HTERT RPE-1 (cell line): ENCODE data around the gene PGAM2.

Source experiments
- in situ Hi-C: fragments of 300-500 bp; cut with MboI; formaldehyde crosslinking; loops from 4 replicates; pipeline ENCODE4 v1.14.3; 2020; ENCODE audit warnings: low sequenced_read_pairs

Gene PGAM2

DNA sequence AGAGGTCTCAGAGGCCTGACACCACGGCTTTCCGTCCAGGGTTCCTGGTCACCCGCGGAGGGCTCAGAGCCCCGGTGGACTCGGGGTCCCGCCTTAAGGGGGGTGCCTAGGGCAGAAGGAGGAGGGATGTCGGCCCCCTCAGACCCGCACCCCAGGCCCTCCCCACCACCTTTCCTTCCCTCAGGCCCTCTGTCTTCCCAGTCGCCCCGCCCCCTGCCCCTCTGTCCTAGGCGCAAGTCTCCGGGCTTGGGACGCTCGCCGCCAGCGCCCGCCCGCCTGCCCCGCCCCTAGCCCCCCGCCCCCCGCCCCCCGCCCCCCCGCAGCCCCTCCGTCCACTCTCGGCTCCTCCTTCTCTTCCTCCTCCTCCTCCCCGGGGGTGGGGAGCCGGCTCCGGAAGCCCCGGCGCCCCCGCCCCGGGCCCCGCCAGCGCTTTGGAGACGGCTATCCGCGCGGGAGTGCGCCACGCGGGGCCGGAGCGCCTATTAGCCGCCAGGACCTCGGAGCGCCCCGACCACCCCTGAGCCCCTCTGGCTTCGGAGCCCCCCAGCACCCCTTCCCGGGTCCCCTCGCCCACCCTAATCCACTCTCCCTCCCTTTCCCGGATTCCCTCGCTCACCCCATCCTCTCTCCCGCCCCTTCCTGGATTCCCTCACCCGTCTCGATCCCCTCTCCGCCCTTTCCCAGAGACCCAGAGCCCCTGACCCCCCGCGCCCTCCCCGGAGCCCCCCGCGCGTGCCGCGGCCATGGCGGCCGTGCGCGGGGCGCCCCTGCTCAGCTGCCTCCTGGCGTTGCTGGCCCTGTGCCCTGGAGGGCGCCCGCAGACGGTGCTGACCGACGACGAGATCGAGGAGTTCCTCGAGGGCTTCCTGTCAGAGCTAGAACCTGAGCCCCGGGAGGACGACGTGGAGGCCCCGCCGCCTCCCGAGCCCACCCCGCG, 38.8 kb upstream of the PGAM2 start, which contains the start of gene AEBP1:
TSS of gene AEBP1 (plus strand) at position 423 of the 937 bp plus-strand sequence. CDS start at position 744, 321 bp downstream.
- in situ Hi-C loops: no loop called here

DNA sequence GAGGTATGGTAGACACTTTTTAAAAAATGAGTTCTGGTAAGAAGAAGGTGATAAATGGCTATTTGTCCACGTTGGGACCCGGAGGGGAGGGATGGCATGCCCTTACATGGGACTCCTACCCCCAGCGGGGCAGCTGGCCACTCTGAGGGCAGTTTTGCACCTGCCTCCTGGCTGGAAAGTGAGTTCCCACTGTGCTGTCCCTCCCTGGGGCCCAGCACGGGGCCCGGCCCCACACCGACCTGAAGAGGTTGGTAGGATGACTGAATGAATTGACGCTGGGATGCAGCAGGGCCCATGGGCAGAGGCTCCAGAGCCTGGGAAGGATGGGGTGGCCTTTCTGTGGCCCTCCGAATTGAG, 38.2 kb upstream of the PGAM2 start:
- in situ Hi-C loops: no loop called here

GRCh38 chr7:44102846-44103565, 37.6 kb upstream of the PGAM2 start:
- in situ Hi-C loops: no loop called here

- in situ Hi-C loops: no loop called here
Measured at GRCh38 chr7:44101966-44102845, 36.8 kb upstream of the PGAM2 start.

DNA sequence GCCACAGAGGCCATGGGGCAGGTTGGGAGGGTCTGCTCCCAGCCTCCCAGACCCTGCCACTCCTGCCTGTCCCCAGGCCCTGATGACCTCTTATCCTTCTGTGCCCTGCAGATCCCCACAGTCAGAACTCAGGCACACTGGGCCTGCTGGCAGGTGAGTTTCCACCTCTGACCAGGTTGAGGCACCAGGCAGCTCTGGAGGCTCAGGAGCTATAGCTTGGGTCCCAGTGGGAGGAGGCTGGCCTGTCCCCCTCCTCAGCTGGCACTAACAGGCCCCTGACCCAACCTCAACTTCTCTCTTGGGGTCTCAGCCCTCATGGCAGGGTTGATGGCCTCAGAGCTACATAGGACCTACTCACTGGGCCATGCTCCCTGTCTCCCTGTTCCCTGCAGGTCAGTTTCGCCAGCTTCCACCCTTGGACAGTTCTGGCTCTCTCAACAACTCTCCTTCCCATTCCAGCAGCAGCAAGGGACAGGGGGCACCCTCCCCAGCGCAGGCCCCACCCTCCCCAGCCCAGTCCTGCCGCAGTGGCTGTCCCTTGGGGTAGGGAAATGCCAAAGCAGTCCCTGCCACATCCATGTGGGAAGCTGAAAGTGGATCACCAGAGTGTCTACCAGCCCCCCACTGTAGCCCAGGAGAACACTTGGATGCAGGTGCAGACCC, 36.1 kb upstream of the PGAM2 start:
- in situ Hi-C loops: no loop called here

GRCh38 chr7:44100458-44101302, 35.3 kb upstream of the PGAM2 start:
- in situ Hi-C loops: no loop called here

DNA sequence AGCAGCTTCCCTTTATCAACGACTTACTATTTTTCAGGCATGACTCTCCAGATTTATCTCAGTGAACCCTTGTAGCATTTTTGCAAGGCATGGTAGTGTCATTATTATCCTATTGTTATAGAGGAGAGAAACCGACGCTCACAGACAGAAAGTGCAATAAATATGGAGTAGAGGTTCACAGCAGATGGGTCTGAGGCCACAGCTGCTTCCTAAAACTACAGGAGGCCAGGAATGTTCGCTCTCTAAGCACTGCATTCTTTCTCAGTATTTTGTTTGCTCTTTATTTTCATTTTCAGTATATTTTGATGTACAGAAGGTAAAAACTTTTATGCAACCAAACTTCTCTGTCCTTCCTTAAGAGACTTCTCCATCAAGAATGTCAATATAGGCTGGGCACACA, 34.3 kb upstream of the PGAM2 start:
- in situ Hi-C loops: no loop called here

DNA sequence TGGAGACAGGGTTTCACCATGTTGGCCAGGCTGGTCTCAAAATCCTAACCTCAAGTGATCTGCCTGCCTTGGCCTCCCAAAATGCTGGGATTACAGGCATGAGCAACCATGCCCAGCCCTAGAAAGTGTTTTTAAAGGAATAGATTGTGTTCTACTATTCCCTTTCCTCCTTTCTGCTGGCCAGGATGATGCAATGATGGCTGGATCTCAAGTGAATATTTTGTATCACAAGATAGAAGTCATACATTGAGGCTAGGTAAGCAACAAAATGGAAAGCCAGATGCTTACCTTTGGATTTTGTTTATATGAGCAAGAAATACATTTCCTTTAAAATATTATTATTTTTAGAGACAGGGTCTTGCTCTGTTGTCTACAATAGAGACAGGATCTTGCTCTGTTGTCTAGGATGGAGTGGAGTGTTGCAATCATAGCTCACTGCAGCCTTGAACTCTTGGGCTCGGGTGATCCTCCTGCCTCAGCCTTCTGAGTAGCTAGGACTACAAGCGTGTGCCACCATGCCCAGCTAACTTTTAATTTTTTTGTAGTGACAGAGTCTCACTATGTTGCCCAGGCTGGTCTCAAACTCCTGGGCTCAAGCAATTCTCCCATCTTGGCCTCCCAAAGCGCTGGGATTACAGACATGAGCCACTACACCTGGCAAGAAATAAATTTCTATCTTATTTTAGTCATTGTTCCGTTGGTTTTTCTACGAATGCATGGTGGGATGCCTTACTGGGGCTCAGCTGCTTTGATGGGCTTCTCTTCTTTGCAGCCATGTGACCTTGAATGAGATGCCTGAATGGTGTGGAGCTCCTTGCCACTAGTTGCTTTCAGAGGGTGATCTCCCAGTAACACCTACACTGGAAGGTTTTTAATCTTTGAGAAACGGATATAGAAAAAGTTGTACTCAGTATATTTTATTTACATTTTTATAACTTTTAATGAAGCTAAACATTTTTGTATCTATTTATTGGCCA, 33.0 kb upstream of the PGAM2 start:
- in situ Hi-C loops: no loop called here

DNA sequence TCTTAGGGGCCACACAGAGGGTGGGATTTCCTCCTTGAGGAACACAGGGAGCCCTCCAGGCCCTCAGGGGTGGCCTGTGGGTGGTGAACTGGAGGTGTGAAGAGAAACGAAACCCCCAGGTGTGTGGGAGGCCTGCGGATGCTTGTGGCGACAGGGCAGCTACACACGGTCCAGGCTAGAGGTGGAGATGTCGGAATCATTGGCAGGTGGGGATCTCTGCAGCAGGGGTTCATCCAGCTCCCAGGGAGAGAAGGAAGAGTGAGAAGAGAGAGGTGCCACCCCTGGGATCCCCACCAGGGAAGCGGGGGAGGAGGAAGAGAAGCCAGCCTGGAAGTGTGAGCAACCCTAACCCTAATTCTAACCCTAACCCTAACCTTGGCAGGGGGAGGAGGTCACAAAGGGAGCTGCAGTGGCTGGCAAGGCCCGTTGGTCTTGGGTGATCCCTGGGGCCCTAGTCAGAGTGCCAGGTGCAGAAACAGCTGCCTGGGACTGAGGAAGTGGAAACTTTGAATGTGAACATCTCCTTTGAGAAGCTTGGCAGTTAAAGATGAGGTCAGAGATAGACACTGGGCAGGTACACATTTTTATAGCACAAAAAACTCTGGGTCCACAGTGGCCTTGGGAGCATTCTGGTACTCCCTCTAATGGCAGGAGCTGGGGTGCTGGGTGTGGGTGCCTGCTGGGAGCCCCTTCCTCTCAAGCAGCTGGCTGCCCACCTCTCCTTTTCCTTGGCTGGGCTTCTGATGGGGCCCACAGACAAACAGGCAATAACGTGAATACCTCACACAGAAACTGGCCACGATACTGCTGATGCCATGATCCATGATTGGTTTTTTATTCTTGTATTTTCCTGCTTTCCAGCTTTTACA, 31.9 kb upstream of the PGAM2 start:
- in situ Hi-C loops: no loop called here

DNA sequence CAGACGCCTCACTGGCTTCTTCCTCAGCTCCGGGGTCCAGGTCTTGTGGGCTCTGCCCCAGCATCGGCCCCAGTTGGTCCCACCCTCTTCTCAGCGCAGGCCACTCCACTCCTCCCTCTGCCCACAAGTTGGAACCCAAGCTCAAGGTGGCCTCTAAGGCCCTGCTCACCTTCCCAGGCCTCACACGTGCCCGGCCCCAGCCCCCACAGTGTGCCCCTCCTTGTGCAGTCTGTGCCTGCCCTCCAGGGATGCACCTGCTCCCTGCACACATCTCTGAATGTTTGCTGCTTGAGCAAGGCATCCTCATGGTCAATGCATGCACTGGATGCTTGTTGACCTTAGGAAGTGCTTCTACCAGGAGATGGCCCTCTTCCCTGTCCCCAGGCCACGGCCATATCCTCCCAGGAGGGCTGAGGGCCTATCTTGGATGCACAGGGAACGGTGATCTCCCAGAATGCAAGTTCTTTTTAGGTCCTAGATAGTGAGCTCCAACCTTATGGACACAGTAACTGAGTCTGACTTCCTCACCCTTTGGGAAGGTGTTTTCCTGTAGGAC, 31.0 kb upstream of the PGAM2 start:
- in situ Hi-C loops: no loop called here

DNA sequence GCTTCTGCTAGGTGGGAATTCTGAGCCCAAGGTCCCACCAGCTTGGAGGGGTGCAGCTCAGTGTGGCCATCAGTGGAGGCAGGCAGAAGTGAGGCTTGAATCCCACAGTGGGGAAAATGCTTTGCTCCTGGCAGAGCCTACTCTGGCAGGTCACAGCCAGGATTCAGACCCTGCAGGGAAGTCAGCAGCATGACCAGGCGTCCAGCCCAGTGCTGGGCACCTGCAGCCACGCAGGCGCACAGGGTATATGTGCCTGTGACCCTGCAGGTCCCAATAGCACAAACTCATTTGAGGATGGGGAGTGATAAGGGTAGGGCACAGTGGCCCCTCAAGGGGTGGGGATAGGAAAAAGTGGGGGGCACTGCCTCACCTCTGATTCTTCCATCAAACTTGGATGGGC, 30.4 kb upstream of the PGAM2 start:
- in situ Hi-C loops: no loop called here

DNA sequence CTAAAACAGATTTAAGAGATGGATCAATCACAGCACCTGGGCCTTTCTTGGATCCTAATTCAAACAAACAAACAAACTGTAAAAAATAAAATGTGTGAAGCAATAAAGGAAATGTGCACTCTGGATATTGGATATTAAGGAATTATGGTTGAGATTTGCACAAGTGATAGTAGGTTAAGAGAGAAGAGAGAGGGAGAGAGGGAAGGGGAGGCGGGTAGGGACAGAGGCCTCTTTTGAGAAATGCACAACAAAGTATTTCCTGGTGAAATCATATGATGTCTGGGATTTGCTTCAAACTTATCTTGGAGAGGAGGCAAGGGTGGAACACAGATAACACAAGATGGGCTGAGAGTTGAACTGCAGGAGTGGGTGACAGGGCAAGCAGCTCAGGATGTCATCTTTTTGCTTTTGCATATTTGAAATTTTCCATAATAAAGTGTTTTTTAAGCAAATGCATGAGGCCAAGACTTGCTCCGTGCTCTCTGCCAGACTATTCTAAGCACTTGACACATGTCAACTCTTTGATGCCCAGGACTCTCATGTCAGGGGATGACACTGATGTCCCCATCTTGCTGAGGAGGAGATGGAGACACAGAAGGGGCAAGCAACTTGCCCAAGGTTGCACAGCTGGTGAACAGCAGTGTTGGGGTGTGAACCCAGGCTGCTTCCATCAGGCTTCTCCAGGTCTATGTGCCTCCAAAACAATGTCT, 29.7 kb upstream of the PGAM2 start:
- in situ Hi-C loops: no loop called here

DNA sequence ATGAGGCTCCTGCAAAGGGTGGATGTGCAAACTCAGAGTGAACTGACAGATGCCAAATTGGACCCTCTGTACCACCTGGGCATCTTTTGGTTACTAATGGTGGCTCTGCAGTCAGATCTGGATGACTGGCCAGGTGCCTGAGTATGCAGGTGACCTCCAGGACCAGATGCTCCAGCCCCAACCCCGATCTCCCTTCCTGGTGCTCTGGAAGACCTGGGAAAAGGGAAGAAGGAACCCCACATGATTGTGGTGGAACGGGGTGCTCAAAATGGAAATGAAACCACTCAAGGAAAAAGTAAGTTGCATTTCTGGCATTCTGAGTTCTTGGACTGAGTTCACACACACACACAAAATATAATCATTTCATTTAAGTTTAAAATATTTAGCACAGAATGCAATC, 29.0 kb upstream of the PGAM2 start:
- in situ Hi-C loops: no loop called here

DNA sequence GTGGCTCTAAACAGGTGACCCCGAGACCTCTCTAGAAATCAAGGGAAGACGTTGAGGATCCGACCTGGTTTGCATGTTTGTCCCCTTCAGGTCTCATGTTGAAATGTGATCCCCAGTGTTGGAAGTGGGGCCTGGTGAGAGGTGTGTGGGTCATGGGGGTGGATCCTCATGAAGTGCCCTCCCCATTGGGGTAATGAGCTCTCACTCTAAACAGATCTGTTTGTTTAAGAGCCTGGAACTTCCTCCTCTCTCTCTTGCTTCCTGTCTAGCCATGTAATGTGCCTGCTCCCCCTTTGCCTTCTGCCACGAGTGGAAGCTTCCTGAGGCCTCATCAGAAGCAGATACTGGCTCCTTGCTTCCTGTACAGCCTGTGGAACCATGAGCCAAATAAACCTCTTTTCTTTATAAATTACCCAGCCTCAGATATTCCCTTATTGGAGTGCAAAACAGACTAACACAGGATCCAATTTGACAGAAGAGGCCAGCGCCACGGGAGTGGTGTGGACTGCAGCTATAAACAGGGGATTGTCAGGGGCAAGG, 27.8 kb upstream of the PGAM2 start:
- in situ Hi-C loops: no loop called here

DNA sequence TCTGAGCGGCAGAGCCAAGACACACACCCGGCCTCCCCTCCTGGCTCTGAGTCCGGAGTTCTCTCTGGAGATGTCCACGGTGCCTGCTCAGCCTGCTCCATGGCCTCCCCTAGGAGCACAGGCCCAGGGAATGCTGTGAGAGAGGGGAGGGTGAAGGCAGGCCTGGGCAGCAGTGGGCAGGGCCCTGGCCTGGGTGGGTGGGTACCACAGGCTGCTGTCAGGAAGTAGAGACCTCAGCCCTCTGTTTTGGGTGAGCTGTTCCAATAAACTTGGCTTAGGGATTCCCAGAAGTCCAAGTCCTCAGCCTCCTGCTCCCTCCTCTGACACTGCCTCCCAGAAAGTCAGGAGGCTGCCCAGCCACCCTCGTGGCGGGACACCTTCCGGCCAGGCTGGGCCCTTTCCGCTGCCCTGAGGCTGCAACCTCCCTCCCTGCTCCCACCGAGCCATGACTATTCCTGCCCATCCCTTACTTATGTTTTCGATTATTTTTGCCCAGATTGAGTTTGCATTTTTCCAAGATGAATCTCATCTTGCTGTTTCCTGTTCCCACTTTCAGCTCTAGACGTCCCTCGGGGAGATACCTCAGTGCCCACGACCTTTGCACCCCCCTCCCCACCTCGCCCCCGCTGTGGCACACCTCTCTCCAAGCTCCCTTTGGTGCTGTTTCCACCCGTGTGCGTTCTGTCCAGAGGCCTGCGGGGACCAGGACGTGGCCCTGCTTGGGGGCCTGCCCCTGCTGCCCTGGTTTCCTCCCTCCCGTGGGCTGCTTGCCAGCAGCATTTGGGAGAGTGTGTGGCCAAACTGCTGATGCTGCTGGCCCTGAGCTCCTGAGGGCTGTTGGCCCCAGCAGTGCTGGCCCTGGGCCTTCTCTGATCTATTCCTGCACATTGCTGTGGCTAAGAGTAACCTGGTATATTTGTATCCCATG, 22.8 kb upstream of the PGAM2 start:
- in situ Hi-C loops: no loop called here
